HUES64 (cell line): Measurements from ENCODE around the gene MRPL57.
"Not testable (repeated sequence)": the region's sequence is repeated elsewhere in the genome, so short reads cannot be mapped to it uniquely, and the experiment has no call there.

Source experiments
- H3K27ac ChIP-seq: 2 replicates; pipeline ENCODE4 v1.7.0; 2013; ENCODE audit warnings: low read depth, low read length, inconsistent platforms
- H3K27me3 ChIP-seq: 2 replicates; pipeline ENCODE4 v1.6.1; 2013; ENCODE audit warnings: mild to moderate bottlenecking, low read length; ENCODE audit not compliant: insufficient read depth
- H3K36me3 ChIP-seq: 2 replicates; pipeline ENCODE4 v1.6.1; 2013; ENCODE audit warnings: mild to moderate bottlenecking, low read length; ENCODE audit not compliant: insufficient read depth
- H3K4me1 ChIP-seq: 2 replicates; pipeline ENCODE4 v1.6.1; 2013; ENCODE audit warnings: mild to moderate bottlenecking, low read length, moderate library complexity; ENCODE audit not compliant: insufficient read depth
- H3K4me3 ChIP-seq: 2 replicates; pipeline ENCODE4 v1.5.1; 2013; ENCODE audit warnings: mild to moderate bottlenecking, low read length, moderate library complexity
- H3K9ac ChIP-seq: 2 replicates; pipeline ENCODE4 v1.6.1; 2013; ENCODE audit warnings: mild to moderate bottlenecking, low read depth, low read length
- H3K9me3 ChIP-seq: 2 replicates; pipeline ENCODE4 v1.6.1; 2013; ENCODE audit warnings: low read depth, low read length; ENCODE audit not compliant: insufficient read depth
- WGBS: fragments of 150-250, 120-280 bp; methylation state at CpG from one replicate; pipeline ENCODE4 v1.1.7; 2013; ENCODE audit warnings: missing lambda C conversion rate; 5-methylcytosine and 5-hydroxymethylcytosine counted together

Gene MRPL57

GRCh38 chr13:21219716-21220115 is 43.3 kb downstream of the MRPL57 start:
- H3K9ac ChIP-seq, H3K27ac ChIP-seq: not testable (repeated sequence)
- WGBS = 89% methylated on average over 3 of the region's 3 CpGs

DNA sequence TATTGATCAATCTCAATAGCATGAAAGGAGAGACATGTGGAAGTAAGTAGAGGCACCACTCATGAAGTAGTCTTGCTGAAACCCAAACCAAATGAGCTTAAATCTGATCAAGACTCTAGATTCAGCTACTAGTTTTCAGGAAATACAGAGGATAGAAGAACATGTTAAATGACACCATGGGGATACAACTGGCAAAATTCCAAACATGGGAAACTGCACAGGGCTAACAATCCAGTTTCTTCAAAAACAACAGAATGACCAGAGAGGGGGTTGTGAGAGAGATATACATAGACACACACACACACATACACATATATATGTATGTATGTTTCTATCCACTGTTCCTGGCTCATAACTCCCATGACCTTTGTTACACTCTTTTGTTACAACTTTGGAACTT is 44.8 kb downstream of the MRPL57 start:
- Histone ChIP-seq H3K36me3 (no peaks in the 10 kb centered on the region), H3K9ac (no peak overlapping the region), H3K27ac (no peak overlapping the region), H3K27me3 (no peaks in the 10 kb centered on the region), H3K9me3 (0 out of 2 replicates have a peak, but pooled peaks cover 3% of the 10 kb centered on the region), H3K4me3 (no peak overlapping the region), H3K4me1 (no peaks in the 10 kb centered on the region)

More at GRCh38 chr13:21219716-21220115, 43.3 kb downstream of the MRPL57 start:
- not testable (repeated sequence) for H3K36me3 ChIP-seq, H3K27me3 ChIP-seq, H3K4me1 ChIP-seq, H3K9me3 ChIP-seq, H3K4me3 ChIP-seq

- H3K9me3 ChIP-seq = 0 out of 2 replicates have a peak, but pooled peaks cover 3% of the 10 kb centered on the region
Measured at GRCh38 chr13:21225082-21225481, 48.6 kb downstream of the MRPL57 start.

GRCh38 chr13:21225841-21226581 is 49.6 kb downstream of the MRPL57 start:
- H3K4me3 ChIP-seq = no peak overlapping the region
- no peaks in the 10 kb centered on the region for H3K4me1 ChIP-seq
- H3K27me3 ChIP-seq = no peaks in the 10 kb centered on the region
- H3K9me3 ChIP-seq = 0 out of 2 replicates have a peak, but pooled peaks cover 3% of the 10 kb centered on the region
- no peak overlapping the region for H3K27ac ChIP-seq
- no peaks in the 10 kb centered on the region for H3K36me3 ChIP-seq
- H3K9ac ChIP-seq = no peak overlapping the region
- WGBS = 91% methylated on average over 17 of the region's 17 CpGs

More at GRCh38 chr13:21225082-21225481, 48.6 kb downstream of the MRPL57 start:
- Histone ChIP-seq H3K36me3 (no peaks in the 10 kb centered on the region), H3K27me3 (no peaks in the 10 kb centered on the region), H3K27ac (no peak overlapping the region), H3K4me1 (no peaks in the 10 kb centered on the region), H3K4me3 (no peak overlapping the region), H3K9ac (no peak overlapping the region)
- 93% methylated on average over 6 of the region's 6 CpGs for WGBS

- Histone ChIP-seq H3K27me3 (no peaks in the 10 kb centered on the region), H3K4me1 (no peaks in the 10 kb centered on the region), H3K9ac (no peak overlapping the region), H3K36me3 (no peaks in the 10 kb centered on the region), H3K9me3 (no peaks in the 10 kb centered on the region), H3K27ac (no peak overlapping the region), H3K4me3 (no peak overlapping the region)
- 97% methylated on average over 7 of the region's 7 CpGs for WGBS
Measured at GRCh38 chr13:21227917-21228316, 51.5 kb downstream of the MRPL57 start.
